Keratinocyte (primary cell): ENCODE data around the gene ST3GAL5. TPM values are rescaled to one million over a fixed set of nuclear protein-coding genes. Genes with fewer than 3 reads are reported as not detected.

Source experiments
- DNase-seq: peaks from one replicate; pipeline ENCODE4 v3.0.0-alpha.2; 2011; ENCODE audit warnings: low read depth, missing footprints, low spot score
- FAIRE-seq: peaks from 2 replicates; lab custom pipeline; 2011; peaks lifted over from hg19 to GRCh38; lab: Jason Lieb, UNC
- H2AFZ ChIP-seq: 2 replicates; pipeline ENCODE4 v1.6.0; 2012; ENCODE audit warnings: low read length, control low read depth, inconsistent platforms; ENCODE audit not compliant: control insufficient read depth
- H3K27ac ChIP-seq: 2 replicates; pipeline ENCODE4 v1.5.1; 2011; ENCODE audit warnings: low read length; ENCODE audit not compliant: control insufficient read depth, insufficient read depth
- H3K27me3 ChIP-seq: 3 replicates; pipeline ENCODE4 v1.6.0; 2011; ENCODE audit warnings: low read length; ENCODE audit not compliant: control insufficient read depth, insufficient read depth; ENCODE audit errors: extremely low read depth
- H3K36me3 ChIP-seq, 2 experiments: 2 replicates in 1 of 2; 3 replicates in 1 of 2; pipeline ENCODE4 v1.5.1; 2011; ENCODE audit warnings: low read length in 2 of 2, mild to moderate bottlenecking in 1 of 2; ENCODE audit not compliant: control insufficient read depth in 2 of 2, insufficient read depth in 2 of 2; ENCODE audit errors: extremely low read depth in 1 of 2
- H3K4me1 ChIP-seq: 3 replicates; pipeline ENCODE4 v1.5.1; 2011; ENCODE audit warnings: low read length; ENCODE audit not compliant: control insufficient read depth, insufficient read depth; ENCODE audit errors: extremely low read depth
- H3K4me2 ChIP-seq: 3 replicates; pipeline ENCODE4 v1.6.0; 2011; ENCODE audit warnings: low read depth, low read length; ENCODE audit not compliant: control insufficient read depth, insufficient read depth; ENCODE audit errors: extremely low read depth
- H3K4me3 ChIP-seq, 3 experiments: fragments of 200-600 bp in 1 of 3; sonication (generic) in 1 of 3; 2 replicates in 2 of 3; 3 replicates in 1 of 3; pipeline ENCODE4 v1.5.1; 2011 to 2016; ENCODE audit warnings: low read length in 3 of 3, mild to moderate bottlenecking in 3 of 3, control low read depth in 2 of 3, inconsistent platforms in 1 of 3, low read depth in 1 of 3, mixed read lengths in 1 of 3, mixed run types in 1 of 3, moderate library complexity in 1 of 3; ENCODE audit not compliant: control insufficient read depth in 2 of 3, insufficient read depth in 2 of 3; ENCODE audit errors: extremely low read depth in 1 of 3
- H3K79me2 ChIP-seq: 2 replicates; pipeline ENCODE4 v1.6.0; 2012; ENCODE audit warnings: low read length; ENCODE audit not compliant: control insufficient read depth, insufficient read depth
- H3K9ac ChIP-seq: 3 replicates; pipeline ENCODE4 v1.6.0; 2011; ENCODE audit warnings: low read length; ENCODE audit not compliant: control insufficient read depth, insufficient read depth; ENCODE audit errors: extremely low read depth
- H3K9me1 ChIP-seq: 3 replicates; pipeline ENCODE4 v1.6.0; 2011; ENCODE audit warnings: low read length; ENCODE audit not compliant: control insufficient read depth, insufficient read depth; ENCODE audit errors: extremely low read depth
- H3K9me3 ChIP-seq: 2 replicates; pipeline ENCODE4 v1.5.1; 2012; ENCODE audit warnings: low read depth, low read length; ENCODE audit not compliant: control insufficient read depth
- H4K20me1 ChIP-seq: 3 replicates; pipeline ENCODE4 v1.6.0; 2011; ENCODE audit warnings: low read length; ENCODE audit not compliant: control insufficient read depth, insufficient read depth; ENCODE audit errors: extremely low read depth
- CTCF ChIP-seq, 3 experiments: IDR thresholded peaks in 1 of 3; conservative IDR thresholded peaks in 1 of 3; optimal IDR thresholded peaks in 1 of 3; 2 replicates in 2 of 3; 3 replicates in 1 of 3; pipeline versions ENCODE3 to v1.5.1; 2011; ENCODE audit warnings: low read length in 3 of 3, mild to moderate bottlenecking in 3 of 3, moderate library complexity in 2 of 3, control low read depth in 1 of 3, inconsistent platforms in 1 of 3; ENCODE audit not compliant: insufficient read depth in 2 of 3; ENCODE audit errors: extremely low read depth in 1 of 3
- EZH2 ChIP-seq: IDR thresholded peaks from one replicate; pipeline ENCODE4 v1.6.1; 2012; ENCODE audit warnings: inconsistent platforms, mild to moderate bottlenecking, low read length, moderate library complexity
- dilution Hi-C: fragments of 300-500 bp; cut with MboI; formaldehyde crosslinking; loops from one replicate; pipeline ENCODE4 v1.7.0; 2020; ENCODE audit warnings: low sequenced_read_pairs; ENCODE audit not compliant: extremely low pct_ligation_motif_present
- polyA plus RNA-seq, 5 experiments: library from polyadenylated mRNA; depleted of rRNA in 3 of 5; stranded (reverse) in 3 of 5; stranded (forward) in 1 of 5; unstranded in 1 of 5; fragments of >200 nt; gene quantifications; 1 replicate in 1 of 5; 2 replicates in 3 of 5; 3 replicates in 1 of 5; pipeline versions ENCODE4 v1.2.1 to v1.2.3, GENCODE V29; 2011 to 2012; ENCODE audit warnings: missing spikeins in 2 of 5, low read depth in 1 of 5, low replicate concordance in 1 of 5

ST3GAL5 gene
- polyA plus RNA-seq, 1 donor (not counting 4 experiments of a cell fraction or from before 2014, with no cell fraction given): 43.5 TPM

- no peak for FAIRE-seq
- Histone ChIP-seq H3K27ac (no peak overlapping the region), H3K36me3 (no peaks in the 10 kb centered on the region)
These were observed 16.4 kb upstream of the ST3GAL5 start for GRCh38 chr2:85905187-85905666.

GRCh38 chr2:85903849-85904248 is 15.1 kb upstream of the ST3GAL5 start:
- Histone ChIP-seq H3K36me3 (no peaks in the 10 kb centered on the region), H3K27me3 (no peaks in the 10 kb centered on the region), H3K4me3 (no peak overlapping the region), H3K9me1 (no peaks in the 10 kb centered on the region), H3K27ac (no peak overlapping the region), H3K4me2 (no peak overlapping the region), H4K20me1 (no peaks in the 10 kb centered on the region), H3K4me1 (peaks cover 19% of the 10 kb centered on the region), H3K79me2 (no peaks in the 10 kb centered on the region), H2AFZ (no peak overlapping the region), H3K9me3 (no peaks in the 10 kb centered on the region), H3K9ac (no peak overlapping the region)
- DNase-seq: no peak
- dilution Hi-C loops: no loop called here
- TF ChIP-seq CTCF (optimal IDR thresholded peaks at IDR 0.05 in 1 of 3, IDR thresholded peaks at IDR 0.05 in 1 of 3, conservative IDR thresholded peaks at IDR 0.05 in 1 of 3; ENCODE audit: extremely low read depth in 1 of 3, insufficient read depth in 2 of 3, low read length in 3 of 3) (no peak), EZH2 (no peak)
- FAIRE-seq: no peak

More at GRCh38 chr2:85905187-85905666, 16.4 kb upstream of the ST3GAL5 start:
- DNase-seq: no peak
- Histone ChIP-seq H3K9ac (no peak overlapping the region), H2AFZ (no peak overlapping the region), H3K79me2 (no peaks in the 10 kb centered on the region), H3K27me3 (no peaks in the 10 kb centered on the region), H3K4me3 (no peak overlapping the region), H3K4me1 (peaks cover 25% of the 10 kb centered on the region), H3K9me3 (no peaks in the 10 kb centered on the region), H3K4me2 (no peak overlapping the region), H4K20me1 (no peaks in the 10 kb centered on the region), H3K9me1 (no peaks in the 10 kb centered on the region)
- no peak for TF ChIP-seq EZH2
- no peak for TF ChIP-seq CTCF (optimal IDR thresholded peaks at IDR 0.05 in 1 of 3, IDR thresholded peaks at IDR 0.05 in 1 of 3, conservative IDR thresholded peaks at IDR 0.05 in 1 of 3; ENCODE audit: extremely low read depth in 1 of 3, insufficient read depth in 2 of 3, low read length in 3 of 3)
- dilution Hi-C loops: no loop called here
